Measurements from ENCODE around the gene ZNF142.

ZNF142 gene

DNA sequence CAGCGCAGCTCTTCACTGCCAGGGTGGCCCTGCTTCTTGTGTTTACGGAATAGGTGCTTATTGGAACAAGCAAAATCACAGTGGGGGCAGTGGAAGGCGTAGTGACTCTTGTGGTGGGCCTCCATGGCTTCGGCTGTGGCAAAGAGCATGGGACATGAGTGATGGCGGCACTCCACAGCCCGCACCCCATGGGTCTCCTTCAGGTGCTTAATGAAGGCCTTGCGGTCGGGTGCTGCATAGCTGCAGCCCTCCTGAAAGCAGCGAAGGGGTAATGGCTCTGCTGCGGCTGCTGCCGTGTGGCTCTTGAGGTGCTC, 10.7 kb downstream of the ZNF142 start:
- no peak for TF ChIP-seq CTCF (IDR thresholded peaks at IDR 0.05; ENCODE audit: low read depth, low read length)

GRCh38 chr2:218648088-218648786, 11.2 kb downstream of the ZNF142 start:
- peak; percentile 84 for TF ChIP-seq CTCF (IDR thresholded peaks at IDR 0.05; ENCODE audit: low read depth, low read length)

More for the DNA sequence above, 10.7 kb downstream of the ZNF142 start:
- H3K4me3 ChIP-seq (ENCODE audit: low read depth, low read length), result no peak overlapping the region

GRCh38 chr2:218645126-218645525, 14.3 kb downstream of the ZNF142 start:
- no peak for TF ChIP-seq CTCF (IDR thresholded peaks at IDR 0.05; ENCODE audit: low read depth, low read length)
- no peak overlapping the region for H3K4me3 ChIP-seq (ENCODE audit: low read depth, low read length)

More at GRCh38 chr2:218648088-218648786, 11.2 kb downstream of the ZNF142 start:
- H3K4me3 ChIP-seq (ENCODE audit: low read depth, low read length), result no peak overlapping the region

GRCh38 chr2:218644721-218645120, 14.7 kb downstream of the ZNF142 start:
- TF ChIP-seq CTCF (IDR thresholded peaks at IDR 0.05; ENCODE audit: low read depth, low read length), result no peak
- no peak overlapping the region for H3K4me3 ChIP-seq (ENCODE audit: low read depth, low read length)

DNA sequence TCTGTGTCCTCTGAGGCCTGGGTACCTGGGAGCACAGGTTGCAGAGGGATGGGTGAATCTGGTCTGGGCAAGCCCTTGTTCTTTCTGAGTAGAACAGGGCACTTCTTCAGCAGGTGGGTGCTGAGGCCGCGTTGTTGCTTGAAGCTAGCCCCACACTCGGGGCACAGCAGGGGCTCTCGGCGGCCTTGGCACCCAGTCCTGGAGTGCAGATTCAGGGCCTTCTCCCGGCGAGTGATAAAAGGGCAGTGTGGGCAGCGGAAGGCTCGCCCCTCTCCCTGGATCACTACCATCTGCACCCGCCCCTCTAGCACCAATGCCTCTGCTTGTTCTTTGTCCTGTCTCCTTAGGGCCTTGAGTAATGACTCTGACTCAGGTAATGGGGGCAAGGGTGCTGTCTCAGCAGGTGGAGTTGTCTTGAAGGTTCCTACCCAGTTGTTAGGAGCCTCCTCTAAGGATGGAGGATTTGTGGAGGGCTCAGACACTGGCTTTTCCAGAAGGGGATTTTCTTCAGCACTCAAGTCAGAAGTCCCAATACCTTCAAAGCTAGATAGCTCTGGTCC, 15.6 kb downstream of the ZNF142 start:
- TF ChIP-seq CTCF (IDR thresholded peaks at IDR 0.05; ENCODE audit: low read depth, low read length), result no peak
- H3K4me3 ChIP-seq (ENCODE audit: low read depth, low read length), result no peak overlapping the region

- no peak for TF ChIP-seq CTCF (IDR thresholded peaks at IDR 0.05; ENCODE audit: low read depth, low read length)
- H3K4me3 ChIP-seq (ENCODE audit: low read depth, low read length), result no peak overlapping the region
Observed at GRCh38 chr2:218642786-218643185, 16.6 kb downstream of the ZNF142 start.

GRCh38 chr2:218642121-218642656, 17.2 kb downstream of the ZNF142 start:
- H3K4me3 ChIP-seq (ENCODE audit: low read depth, low read length), result no peak overlapping the region
- no peak for TF ChIP-seq CTCF (IDR thresholded peaks at IDR 0.05; ENCODE audit: low read depth, low read length)

All from WI38 (cell line).